ENCODE measurements around the gene SAPCD2.
A peak's percentile ranks its signal among the peaks of the same experiment; 100 is the strongest.
"Not testable (repeated sequence)": the region's sequence is repeated elsewhere in the genome, so short reads cannot be mapped to it uniquely, and the experiment has no call there.

The SAPCD2 gene

DNA sequence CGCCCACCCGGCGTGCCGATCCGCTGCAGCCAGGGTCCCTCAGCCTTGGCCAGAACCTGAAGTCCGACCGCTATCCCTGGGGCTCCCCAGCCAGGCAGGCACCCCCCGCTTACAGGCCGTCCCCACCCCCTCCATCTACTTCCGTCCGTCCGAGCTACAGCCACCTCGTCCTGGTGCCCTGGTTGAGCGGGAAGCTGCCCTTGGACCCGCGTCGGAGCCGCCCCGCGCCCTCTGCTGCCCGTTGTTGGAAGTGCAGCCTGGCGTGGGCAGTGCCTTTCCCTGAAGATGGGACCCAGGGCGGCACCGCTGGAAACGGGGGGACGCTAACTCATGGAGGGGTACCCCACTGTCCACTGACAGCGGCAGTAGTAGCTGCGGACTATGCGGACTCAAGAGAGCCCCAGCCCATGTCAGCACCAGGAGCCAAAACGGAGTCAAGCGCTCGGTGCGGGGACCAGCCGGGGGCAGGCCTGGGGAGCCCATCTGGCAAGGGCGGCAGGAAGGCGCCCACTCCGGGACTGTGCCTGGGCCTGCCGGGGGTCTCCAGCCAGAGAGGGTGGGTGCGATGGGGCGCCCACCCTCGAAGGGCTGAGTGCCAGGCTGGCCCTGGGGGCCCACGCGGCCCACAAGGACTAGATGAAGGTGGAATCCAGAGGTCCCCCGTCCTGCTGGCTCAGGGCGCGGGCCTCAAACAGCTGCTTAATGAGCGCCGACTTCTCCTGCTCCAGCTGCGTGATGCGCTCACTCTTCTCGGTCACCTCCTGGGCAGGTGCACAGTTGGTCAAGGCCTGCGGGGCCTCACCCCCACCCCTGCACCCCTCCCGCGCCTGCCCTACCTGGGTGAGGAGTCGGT, 6.1 kb downstream of the SAPCD2 start:
- DNase-seq: peak; percentile 24 to 61 (median 42)

DNA sequence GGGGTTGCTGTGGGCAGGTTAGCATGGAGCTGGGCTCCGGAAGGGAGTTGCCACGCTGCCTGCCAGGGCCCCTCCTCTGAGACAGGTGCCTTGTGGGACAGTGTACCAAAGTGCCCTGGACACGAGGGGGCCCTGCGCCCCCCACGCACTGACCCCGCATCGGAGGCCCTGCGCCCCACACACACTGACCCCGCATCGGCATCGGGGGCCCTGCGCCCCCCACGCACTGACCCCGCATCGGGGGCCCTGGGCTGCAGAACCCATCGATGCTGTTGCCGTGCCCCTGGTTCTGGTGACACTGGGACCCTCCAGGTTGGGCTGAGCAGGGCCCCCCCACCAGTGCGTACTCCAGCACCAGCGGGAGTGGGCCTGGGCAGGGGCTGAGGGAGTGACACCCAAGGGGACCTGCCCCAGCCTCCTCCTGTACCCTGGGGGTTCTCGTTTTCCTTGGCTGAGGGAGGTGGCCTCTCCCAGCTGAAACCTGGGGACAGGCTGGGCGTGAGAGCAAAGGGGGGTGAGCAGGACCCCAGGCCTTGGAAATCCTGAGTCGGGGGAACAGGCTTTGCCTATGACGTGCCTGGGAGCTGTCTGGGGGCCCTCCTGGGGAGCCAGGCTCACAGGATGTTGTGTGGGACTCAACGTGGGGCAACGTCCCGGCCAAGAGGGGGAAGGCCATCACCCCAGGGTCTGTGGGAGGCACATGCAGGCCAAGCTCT, 6.9 kb downstream of the SAPCD2 start:
- no peak for DNase-seq

GRCh38 chr9:137062798-137063197, 7.6 kb downstream of the SAPCD2 start:
- DNase-seq: not testable (repeated sequence)

DNA sequence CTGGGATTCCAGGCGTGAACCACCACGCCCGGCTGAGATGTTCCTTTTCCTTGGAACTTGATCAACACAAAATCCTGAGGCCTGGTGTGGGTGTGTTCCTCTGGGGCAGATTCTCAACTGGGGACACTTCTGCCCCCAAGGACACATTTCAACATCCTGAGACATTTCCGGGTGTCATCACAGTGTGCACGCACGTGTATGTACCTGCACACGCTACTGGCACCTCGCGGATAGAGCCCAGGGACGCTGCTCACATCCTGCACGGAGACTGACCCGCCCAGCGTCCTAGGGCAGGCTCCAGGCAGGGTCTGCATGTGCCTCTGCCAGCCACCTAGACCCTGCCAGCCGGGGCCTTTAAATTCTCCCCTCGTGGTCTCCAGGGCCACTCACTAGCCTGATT, 8.0 kb downstream of the SAPCD2 start:
- DNase-seq: no peak

- DNase-seq: no peak
These were observed 11.7 kb downstream of the SAPCD2 start for GRCh38 chr9:137058521-137059234.

- DNase-seq: no peak
These were observed 12.8 kb downstream of the SAPCD2 start for GRCh38 chr9:137057545-137057944.

DNA sequence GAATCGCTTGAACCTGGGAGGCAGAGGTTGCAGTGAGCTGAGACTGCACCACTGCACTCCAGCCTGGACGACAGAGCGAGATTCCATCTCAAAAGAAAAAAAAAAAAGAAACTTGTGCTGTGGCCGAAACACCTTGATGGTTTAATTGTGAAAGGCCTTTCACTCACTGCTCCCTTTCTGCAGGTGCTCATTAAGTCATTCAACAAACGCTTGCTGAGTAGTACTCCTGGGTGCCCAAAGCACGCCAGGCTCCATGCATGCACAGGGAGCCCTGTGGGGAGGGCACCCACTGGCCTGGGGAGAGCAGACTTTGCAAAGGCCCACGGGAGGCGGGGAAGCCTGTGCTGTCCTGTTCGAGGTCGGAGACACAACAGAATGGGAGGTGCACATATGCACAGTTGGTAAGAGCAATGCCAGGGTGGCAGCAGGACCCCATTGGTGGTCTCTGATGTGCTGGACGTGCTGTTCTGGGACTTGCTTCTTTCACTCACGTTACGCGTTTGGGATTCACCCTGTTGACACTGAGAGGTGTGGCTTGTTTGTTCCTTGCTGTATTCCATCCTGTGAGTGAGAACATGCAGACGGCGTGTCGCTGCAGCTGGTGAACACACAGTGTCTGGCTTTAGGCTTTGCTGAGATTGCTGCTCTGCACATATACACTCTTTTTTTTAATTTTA, 13.5 kb downstream of the SAPCD2 start:
- no peak for DNase-seq

DNA sequence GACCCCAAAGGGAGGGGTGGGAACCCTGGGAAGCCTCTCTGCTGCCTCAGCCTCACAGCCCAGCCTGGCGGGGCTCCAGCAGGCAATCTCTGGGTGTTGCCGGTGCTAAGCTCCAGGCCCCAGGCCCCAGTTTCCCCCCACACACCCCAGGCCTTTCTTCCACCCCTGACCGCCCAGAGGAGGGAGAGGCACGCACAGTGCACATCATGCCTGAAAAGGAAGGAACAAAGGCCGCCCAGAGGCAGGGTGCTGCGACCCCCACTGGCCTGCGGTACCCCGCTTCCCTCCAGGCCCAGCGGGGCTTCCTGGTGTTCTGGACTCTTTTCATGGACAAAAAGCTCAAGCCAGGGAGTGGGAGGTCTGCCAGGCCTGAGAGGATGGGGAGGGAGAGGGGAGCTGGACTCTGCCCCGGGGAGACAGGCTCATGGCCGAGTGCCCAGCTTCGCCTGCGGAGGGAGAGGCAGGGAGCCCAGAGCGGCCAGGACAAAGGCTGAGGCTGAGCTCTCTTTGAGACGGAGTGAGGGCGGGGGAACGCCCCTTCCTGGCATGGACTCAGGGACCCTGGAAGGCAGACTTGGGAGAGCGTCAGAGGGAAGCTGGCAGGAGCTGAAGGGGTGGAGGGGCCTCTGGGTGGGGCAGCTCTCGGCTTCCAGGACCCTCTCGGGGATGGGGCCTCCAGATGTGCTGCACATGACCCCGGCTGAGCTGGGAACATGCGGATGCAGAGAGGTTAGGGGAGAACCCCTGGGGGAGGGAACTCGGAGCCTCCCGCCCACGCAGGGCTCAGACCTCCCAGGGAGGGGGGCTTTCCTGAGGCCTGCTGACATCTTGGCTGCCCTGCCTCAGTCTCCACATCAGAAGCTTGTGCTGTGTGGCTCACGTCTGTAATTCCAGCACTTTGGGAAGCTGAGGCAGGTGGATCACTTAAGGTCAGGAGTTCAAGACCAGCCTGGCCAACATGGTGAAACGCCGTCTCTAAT, 14.7 kb downstream of the SAPCD2 start:
- DNase-seq: no peak

DNA sequence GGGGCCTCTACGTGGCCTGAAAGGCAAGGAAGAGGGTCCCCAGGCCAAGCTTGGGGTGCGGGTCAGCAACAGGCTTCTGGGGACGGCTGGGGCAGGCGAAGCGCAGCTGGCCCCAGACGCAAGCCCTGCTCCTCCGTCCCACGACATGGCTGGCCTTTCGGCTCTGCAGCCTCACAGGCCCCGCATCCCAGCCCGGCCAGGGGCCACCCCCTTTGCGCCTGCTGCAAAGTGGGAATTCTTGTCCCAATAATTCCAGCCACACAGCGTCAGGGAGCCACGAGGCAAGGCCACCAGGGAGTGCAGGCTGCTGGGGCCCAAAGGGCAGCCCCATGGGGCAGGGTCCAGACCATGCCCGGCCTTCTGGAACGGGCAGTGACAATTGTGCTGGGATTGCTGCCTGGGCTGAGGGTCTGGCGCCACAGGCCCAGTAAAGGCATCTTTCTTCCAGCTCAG, 15.4 kb downstream of the SAPCD2 start:
- DNase-seq: no peak

DNA sequence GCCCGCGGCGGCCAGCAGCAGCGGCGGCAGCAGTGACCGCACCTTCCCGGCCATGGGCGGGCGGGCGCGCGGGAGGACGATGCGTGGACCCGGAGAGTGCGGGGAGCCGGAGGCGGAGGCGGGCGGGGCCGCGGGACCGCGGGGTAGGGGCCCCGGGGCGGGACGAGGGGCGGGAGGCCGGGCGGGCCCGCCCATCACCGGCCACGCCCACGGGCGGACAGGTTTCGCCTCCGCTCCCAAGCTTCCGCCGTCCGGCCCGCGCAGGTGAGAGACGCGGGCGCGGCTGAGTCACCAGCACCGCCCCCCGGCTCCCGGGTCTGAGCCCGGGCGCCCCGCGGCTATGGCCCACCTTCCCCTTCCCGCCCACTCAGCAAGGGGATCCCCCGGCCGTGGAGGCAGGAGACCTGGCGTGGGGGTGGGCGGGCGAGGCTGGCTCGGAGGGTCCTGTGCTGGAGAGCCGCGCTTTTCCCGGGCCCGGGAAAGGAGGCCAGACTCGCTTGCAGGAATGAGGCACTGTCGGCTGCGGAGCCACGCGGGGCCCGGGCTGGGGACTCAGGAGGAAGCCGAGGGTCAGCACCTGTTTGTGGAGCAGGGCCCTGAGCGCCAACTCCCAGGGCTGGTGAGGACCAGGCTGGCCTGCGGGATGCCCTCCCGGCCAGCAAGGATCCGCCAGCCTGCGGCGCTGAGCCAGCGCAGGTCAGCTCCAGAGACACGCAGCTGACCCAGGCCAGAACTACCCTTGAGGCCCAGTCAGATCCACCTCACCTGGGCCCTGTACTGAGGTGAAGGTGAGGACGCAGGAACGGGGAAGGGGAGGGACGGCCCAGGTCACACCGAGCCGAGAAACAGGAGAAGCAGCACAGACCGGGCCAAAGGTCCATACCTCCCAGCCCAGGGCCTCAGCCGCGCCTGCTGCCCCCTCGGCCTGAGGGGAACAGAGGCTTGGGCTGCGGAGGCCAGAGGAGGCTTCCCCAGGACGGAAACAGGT, 16.1 kb downstream of the SAPCD2 start, which contains the start of gene ENTPD2:
Gene ENTPD2, minus strand, starts transcription at position 118 of the 988 bp plus-strand sequence. Its CDS starts 64 bp downstream, at position 54.
- peak in 1 of 5 experiments; percentile 34 for DNase-seq

GRCh38 chr9:137052998-137053943, 17.1 kb downstream of the SAPCD2 start:
- DNase-seq: no peak

DNA sequence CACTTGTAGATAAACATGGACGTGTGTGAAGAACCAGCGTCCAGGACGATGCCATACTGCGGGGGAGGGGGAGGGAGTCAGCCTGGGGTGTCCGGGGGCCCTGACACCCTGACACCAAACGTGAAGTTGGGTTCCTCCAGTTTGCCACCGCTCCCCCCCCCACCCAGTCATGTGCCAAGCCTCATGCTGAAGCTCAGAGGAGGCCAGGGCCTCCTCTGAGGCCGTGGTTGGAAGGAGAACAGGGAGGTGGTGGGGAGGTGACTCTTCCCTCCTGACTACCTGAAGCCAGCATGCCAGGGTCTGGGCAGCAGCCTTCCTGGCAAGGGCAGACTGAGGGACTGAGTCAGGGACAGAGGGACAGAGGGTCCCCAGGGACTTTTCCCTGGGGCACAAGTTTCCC, 18.1 kb downstream of the SAPCD2 start:
- DNase-seq: no peak

DNA sequence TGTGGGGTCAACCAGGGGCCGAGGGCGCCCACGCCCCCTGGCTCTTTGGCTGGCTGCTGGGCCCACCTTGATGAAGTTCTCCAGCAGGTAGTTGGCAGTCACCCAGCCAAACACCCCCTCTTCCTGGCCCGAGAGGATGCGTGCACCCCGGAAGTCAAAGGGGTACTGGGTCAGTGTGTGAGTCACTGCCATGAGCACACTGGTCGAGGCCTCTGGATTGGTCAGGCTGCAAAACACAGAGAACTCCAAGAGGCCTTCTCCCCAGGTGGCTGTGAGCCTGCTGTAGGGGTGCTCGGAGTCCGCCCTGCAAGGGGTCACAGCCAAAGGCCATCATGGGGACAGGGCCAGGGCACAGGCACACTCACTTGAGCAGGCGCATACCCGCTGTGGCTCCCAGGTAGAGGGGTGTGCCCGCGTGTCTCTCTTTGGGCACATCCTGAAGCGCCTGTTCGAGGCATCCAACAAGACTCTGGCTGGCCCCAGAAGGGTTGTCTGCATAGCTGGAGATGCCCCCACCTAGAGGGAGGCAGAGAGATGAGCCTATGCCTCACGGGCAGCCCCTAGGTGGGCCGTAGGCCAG, 19.1 kb downstream of the SAPCD2 start:
- no peak for DNase-seq

- no peak for DNase-seq
These were observed 19.8 kb downstream of the SAPCD2 start for GRCh38 chr9:137050570-137050969.

DNA sequence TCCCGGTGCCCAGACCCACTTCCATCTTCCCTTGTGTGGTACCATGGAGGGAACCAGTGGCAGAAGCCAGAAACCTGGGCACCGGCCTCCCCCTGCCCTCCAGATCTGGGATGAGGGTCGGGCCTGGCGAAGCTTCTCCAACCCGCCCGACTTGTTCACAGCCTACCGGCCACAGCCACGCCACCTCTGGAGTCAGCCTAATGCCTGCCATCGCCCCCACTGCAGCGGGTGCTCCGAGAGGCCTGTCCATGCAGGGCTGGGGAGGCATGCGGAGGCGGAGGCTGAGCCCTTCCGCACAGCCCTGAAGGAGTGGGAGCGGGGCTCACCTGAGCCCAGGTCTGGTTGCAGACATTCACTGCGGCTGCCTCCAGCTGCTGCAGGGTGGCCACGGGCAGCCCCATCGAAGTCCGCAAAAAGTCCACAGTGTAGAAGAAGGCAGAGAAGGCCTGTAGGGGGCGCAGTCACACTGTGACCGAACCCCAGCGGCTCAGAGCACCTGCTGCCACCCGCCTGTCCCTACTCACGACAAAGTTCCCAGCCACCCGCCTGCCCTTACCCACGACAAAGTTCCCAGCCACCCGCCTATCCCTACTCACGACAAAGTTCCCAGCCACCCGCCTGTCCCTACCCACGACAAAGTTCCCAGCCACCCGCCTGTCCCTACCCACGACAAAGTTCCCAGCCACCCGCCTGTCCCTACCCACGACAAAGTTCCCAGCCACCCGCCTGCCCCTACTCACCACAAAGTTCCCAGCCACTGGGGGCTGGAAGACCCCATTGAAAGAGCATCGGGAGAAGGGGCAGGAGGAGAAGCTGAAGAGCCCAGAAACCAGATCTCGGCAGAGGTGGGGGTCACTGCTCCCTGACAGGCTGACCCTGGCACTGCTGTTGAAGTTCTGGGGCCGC, 20.6 kb downstream of the SAPCD2 start:
- peak in 3 of 5 experiments; percentile 36 to 68 (median 52) for DNase-seq

- DNase-seq: no peak
These were observed 21.5 kb downstream of the SAPCD2 start for GRCh38 chr9:137048655-137049543.
